ENCODE results near the gene TOGARAM1. TPM values are rescaled to one million over a fixed set of nuclear protein-coding genes. Genes with fewer than 3 reads are reported as not detected.

The TOGARAM1 gene
- polyA plus RNA-seq, 1 of the 3 experiments (the other 2 are of a cell fraction): 2.1 TPM

DNA sequence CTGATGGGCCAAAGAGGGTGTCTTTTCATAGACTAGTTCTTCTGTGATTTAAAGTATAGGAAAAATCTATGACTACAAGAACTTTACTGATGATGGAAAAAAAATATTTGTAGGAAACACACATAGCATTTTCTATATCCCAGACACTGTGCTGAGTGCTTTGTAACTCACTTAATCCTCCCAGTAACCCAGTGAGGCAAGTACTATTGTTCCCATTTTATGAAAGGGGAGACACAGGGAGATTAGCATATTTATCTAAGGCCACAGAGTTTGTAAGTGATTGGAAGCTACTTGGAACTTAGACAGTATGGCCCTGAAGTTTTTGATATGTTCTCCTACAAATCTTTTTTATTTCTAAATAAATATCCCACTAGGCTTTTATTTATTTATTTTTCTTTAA, 141.8 kb downstream of the TOGARAM1 start (continued):
- TF ChIP-seq, protein P1, sequence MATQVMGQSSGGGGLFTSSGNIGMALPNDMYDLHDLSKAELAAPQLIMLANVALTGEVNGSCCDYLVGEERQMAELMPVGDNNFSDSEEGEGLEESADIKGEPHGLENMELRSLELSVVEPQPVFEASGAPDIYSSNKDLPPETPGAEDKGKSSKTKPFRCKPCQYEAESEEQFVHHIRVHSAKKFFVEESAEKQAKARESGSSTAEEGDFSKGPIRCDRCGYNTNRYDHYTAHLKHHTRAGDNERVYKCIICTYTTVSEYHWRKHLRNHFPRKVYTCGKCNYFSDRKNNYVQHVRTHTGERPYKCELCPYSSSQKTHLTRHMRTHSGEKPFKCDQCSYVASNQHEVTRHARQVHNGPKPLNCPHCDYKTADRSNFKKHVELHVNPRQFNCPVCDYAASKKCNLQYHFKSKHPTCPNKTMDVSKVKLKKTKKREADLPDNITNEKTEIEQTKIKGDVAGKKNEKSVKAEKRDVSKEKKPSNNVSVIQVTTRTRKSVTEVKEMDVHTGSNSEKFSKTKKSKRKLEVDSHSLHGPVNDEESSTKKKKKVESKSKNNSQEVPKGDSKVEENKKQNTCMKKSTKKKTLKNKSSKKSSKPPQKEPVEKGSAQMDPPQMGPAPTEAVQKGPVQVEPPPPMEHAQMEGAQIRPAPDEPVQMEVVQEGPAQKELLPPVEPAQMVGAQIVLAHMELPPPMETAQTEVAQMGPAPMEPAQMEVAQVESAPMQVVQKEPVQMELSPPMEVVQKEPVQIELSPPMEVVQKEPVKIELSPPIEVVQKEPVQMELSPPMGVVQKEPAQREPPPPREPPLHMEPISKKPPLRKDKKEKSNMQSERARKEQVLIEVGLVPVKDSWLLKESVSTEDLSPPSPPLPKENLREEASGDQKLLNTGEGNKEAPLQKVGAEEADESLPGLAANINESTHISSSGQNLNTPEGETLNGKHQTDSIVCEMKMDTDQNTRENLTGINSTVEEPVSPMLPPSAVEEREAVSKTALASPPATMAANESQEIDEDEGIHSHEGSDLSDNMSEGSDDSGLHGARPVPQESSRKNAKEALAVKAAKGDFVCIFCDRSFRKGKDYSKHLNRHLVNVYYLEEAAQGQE (IDR thresholded peaks at IDR 0.05; ENCODE audit: low read depth, low read length): no peak
- no peak for TF ChIP-seq RFX5 (IDR thresholded peaks at IDR 0.05; ENCODE audit: low read length)
- TF ChIP-seq CHD2 (IDR thresholded peaks at IDR 0.05; ENCODE audit: low read length, partially characterized antibody): no peak
- TF ChIP-seq, protein P2, sequence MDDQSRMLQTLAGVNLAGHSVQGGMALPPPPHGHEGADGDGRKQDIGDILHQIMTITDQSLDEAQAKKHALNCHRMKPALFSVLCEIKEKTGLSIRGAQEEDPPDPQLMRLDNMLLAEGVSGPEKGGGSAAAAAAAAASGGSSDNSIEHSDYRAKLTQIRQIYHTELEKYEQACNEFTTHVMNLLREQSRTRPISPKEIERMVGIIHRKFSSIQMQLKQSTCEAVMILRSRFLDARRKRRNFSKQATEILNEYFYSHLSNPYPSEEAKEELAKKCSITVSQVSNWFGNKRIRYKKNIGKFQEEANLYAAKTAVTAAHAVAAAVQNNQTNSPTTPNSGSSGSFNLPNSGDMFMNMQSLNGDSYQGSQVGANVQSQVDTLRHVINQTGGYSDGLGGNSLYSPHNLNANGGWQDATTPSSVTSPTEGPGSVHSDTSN (IDR thresholded peaks at IDR 0.05): no peak

- 96% methylated on average over 1 of the region's 1 CpG for WGBS (ENCODE audit: low lambda C conversion rate)
- no peaks in the 10 kb centered on the region for H3K27me3 ChIP-seq (ENCODE audit: insufficient read depth)
- H3K9ac ChIP-seq: no peak overlapping the region
- H3K4me3 ChIP-seq (ENCODE audit: low read depth in 2 of 2, low read length in 1 of 2): no peak overlapping the region
- no peak for DNase-seq
- H4K20me1 ChIP-seq (ENCODE audit: insufficient read depth): no peaks in the 10 kb centered on the region
- TF ChIP-seq MXI1 (IDR thresholded peaks at IDR 0.05; ENCODE audit: low read depth, low read length) (no peak), FOSL2 (IDR thresholded peaks at IDR 0.05; ENCODE audit: borderline replicate concordance, low read depth) (no peak), RXRA (IDR thresholded peaks at IDR 0.05; ENCODE audit: borderline replicate concordance, low read depth) (no peak), GABPA (IDR thresholded peaks at IDR 0.05; ENCODE audit: low read depth) (no peak), GATA2 (CRISPR knock-in tag; IDR thresholded peaks at IDR 0.05) (no peak)
- TF ChIP-seq, protein P1 (IDR thresholded peaks at IDR 0.05; ENCODE audit: low read depth, low read length): no peak
- TF ChIP-seq, protein P3, sequence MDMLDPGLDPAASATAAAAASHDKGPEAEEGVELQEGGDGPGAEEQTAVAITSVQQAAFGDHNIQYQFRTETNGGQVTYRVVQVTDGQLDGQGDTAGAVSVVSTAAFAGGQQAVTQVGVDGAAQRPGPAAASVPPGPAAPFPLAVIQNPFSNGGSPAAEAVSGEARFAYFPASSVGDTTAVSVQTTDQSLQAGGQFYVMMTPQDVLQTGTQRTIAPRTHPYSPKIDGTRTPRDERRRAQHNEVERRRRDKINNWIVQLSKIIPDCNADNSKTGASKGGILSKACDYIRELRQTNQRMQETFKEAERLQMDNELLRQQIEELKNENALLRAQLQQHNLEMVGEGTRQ (IDR thresholded peaks at IDR 0.05; ENCODE audit: borderline replicate concordance, low read depth, low read length): no peak
- no peak overlapping the region for H3K27ac ChIP-seq (ENCODE audit: low read depth in 2 of 2, low read length in 1 of 2)
- no peak overlapping the region for H3K4me2 ChIP-seq
- H3K9me2 ChIP-seq: no peaks in the 10 kb centered on the region
- no peaks in the 10 kb centered on the region for H3K9me3 ChIP-seq
- ChIA-PET CTCF (interaction anchor here (1.0 kb wide), 1 partner anchor 15 kb away, joined by 5 read pairs; no protein-coding TSS in a partner anchor), POLR2A (no interaction called here)
- H3K4me1 ChIP-seq (ENCODE audit: control insufficient read depth in 1 of 2, insufficient read depth in 2 of 2, low read depth in 1 of 2, low read length in 1 of 2): no peaks in the 10 kb centered on the region
- no peak overlapping the region for H2AFZ ChIP-seq (ENCODE audit: low read depth)
- peaks cover 3% of the 10 kb centered on the region; the same call in 1 of the 2 replicates for H3K79me2 ChIP-seq (ENCODE audit: insufficient read depth)
- no peaks in the 10 kb centered on the region for H3F3A ChIP-seq (replicated peaks; ENCODE audit: insufficient read depth)
- H3K36me3 ChIP-seq (replicated peaks in 1 of 2; ENCODE audit: control insufficient read depth in 1 of 2, insufficient read depth in 2 of 2, low read length in 1 of 2): peaks cover 26 to 36% of the 10 kb centered on the region in 2 experiments
These were observed 142.6 kb downstream of the TOGARAM1 start for GRCh38 chr14:45104561-45104960.
